GM18870 (cell line): ENCODE data around the gene PTGES2.

Experiments
- ATAC-seq: cut with Tn5 transposase; IDR thresholded peaks from one replicate; pipeline ENCODE4 v1.9.1; 2021; ENCODE audit warnings: moderate library complexity; ENCODE audit not compliant: unreplicated experiment

The PTGES2 gene

DNA sequence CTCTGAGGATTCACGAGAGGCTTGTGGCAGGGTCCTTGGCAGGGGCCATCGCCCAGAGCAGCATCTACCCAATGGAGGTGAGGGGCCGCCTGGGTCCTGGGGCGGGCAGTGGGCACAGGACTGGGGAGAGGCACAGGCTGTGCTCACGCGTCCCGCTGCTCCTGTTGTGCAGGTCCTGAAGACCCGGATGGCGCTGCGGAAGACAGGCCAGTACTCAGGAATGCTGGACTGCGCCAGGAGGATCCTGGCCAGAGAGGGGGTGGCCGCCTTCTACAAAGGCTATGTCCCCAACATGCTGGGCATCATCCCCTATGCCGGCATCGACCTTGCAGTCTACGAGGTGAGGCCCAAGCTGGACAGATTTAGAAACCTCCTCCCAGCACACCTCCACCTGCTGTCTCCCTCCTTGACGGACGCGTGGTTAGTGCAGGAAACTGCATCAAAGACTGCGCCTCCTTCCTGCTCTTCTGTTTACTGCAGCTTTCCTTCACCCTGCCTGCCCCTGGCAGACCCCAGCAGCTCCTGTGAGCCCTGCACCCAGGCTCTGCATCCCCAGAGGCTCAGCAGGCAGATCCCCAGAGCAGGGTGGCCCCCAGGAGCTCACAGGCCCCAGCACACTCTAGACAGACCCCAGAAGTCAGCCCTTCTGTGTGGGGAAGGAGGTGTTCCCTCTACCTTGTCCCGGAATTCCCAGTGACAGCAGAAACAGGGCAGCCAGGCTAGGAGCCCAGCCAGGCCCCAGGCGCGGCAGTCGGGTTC, 21.2 kb downstream of the PTGES2 start:
- no peak for ATAC-seq

DNA sequence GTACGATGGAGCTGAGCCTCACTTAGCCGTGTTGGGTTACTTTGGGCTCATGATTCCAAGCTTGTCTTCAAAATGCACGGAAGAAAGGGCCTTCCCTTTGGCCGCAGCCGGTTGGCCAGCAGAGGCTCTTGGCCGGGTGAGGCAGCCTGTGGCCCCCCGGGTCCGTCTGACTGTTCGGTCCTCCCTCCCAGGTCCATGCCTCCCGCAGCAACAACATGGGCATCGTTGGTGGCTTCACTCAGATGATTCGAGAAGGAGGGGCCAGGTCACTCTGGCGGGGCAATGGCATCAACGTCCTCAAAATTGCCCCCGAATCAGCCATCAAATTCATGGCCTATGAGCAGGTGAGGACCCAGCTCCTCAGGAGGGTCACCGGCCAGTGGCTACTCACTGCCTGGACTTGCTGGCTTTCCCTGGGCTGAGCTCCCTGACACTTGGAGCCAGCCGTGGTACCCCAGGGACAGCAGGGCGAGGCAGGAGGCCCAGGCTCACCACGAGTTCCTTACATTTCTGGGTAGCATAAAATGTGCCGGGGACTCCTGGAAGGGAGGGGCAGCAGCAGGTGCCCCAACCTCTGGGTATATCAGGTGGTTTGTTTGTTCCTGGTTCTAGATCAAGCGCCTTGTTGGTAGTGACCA, 21.9 kb downstream of the PTGES2 start:
- no peak for ATAC-seq

- ATAC-seq, result no peak
Measured at GRCh38 chr9:128104171-128104618, 23.3 kb downstream of the PTGES2 start.

- ATAC-seq, result no peak
Measured at GRCh38 chr9:128103589-128103962, 24.0 kb downstream of the PTGES2 start.

GRCh38 chr9:128102861-128103588, 24.5 kb downstream of the PTGES2 start:
- ATAC-seq, result no peak

- ATAC-seq, result no peak
Measured at GRCh38 chr9:128102196-128102595, 25.3 kb downstream of the PTGES2 start.

DNA sequence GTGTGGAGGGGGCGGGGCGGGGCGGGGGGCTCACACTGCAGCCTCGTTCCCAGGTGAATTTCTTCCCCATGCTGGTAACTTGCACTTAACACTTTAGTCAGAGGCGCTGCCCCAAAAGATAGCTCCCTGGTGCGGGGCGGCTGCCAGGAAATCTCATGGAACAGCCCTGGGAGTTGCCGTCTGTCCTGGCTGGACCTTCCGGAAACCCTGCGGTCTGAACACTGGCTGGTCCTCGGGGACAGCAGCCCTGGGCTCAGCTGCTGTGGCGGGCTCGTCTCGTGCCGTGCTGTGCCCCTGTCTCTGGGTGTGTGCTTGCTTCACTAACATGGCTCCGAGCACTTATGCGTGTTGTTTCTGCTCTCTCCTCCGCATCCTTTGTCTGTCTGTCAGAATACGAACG, 25.8 kb downstream of the PTGES2 start:
- ATAC-seq, result no peak

DNA sequence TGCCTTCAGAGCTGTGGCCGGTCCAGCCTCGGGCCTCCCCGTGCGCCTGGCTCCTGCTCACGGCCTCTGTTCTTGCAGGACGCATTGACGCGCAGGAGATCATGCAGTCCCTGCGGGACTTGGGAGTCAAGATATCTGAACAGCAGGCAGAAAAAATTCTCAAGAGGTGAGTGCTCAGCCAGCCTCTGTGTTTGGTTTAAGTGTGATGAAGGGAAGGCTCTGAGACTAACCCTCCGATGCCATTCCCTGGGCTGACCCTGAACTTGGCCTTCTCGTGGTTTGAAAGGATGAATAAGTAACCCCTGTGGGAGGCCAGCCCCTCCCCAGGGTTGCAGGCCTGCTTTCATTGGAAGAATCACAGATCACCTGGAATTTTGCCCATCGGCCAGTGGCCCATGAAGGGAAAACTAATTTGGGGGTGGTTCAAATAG, 26.3 kb downstream of the PTGES2 start:
- ATAC-seq, result no peak

- no peak for ATAC-seq
Measured at GRCh38 chr9:128100581-128100980, 26.9 kb downstream of the PTGES2 start.

DNA sequence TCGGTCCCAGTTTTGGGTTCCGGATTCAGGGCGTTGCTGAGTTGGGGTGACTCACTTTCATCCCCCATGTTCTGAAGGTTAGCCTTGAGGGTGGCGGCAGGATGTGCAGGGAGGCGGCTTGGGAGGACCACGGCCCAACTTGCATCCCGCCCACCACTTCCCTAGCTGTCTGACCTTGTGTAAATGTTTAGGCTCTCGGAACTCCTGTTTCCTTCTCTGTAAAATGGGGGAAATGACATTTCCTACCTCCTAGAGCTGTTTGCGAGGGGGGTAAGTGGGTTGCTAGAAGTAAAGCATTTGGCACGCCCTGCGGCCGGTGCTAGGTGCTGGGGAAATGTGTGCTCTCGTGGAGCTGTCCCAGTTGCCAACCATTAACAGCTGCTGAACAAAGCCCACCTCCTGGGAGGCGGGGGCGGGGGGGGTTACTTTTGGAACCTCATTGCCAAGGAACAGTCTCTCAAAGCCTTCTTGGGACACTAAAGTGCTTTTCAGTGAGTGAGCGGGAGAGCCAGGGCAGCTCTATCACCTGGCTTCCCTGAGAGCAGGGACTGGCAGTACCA, 27.5 kb downstream of the PTGES2 start:
- ATAC-seq, result no peak

GRCh38 chr9:128099231-128099931, 28.1 kb downstream of the PTGES2 start:
- no peak for ATAC-seq

DNA sequence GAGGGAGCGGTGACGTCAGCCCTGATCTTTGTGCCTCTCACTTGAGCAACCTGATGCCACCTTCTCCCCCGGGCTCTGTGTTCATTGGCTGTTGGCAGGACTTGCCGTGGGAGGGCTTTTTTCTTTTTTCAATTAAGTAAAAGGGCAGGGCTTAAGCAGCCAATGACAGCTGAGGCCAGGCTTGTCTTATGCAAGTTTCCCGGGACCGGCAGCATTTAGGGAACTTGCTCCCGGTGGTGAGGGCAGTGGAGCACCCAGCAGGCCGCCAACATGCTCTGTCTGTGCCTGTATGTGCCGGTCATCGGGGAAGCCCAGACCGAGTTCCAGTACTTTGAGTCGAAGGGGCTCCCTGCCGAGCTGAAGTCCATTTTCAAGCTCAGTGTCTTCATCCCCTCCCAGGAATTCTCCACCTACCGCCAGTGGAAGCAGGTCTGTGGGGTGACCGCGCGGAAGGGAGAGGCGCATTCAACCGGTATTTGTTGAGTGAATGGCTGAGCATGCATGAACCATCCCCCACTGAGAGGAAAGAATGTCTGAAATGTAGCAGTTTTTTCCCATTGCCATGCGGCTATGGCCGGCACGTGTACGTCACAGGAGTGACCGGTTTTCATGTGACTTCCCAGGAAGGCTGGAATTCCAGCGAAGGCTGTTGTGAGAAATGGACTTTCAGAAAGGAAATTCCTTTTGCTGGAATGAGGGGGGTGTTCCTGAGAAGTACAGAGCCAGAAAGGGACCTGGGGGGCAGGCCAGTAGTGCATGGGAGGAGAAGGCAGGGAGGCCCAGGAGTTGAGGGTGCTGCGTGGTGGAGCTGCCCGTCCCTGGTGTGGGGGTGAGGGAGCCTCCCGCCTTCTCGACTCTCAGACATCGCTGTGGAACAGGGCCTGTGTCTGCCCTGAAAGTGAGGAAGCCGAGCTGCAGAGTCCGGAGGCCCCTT, 29.0 kb downstream of the PTGES2 start:
- no peak for ATAC-seq

GRCh38 chr9:128097543-128098296, 29.8 kb downstream of the PTGES2 start:
- no peak for ATAC-seq

- no peak for ATAC-seq
Measured at GRCh38 chr9:128096616-128097536, 30.7 kb downstream of the PTGES2 start.

DNA sequence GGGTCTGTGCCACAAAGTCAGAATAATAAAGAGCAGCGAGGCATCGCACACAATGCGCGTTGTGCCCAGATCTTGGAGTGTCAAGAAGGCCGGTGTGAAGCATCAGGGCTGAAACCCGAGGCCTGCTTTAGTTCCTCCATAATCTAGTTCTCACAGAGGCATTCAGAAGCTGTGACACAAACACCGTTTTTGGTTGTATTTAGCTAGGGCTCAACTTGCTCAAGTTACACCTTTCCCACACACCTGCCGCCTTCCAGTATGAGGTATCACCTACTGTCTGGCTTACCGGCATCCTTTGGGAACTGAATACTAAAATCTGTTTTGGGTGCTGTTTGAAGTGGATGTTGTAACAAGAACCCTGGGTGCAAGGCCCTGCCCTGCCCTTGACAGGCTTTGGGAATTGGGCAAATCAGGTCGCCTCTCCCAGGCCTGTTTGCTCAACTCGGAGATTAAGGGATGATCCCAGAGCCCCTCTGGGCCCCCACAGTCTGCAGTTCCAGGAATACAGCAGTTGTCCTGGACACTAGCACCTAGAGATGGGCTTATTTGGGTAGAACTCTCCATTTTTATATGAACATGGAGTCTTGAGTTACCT, 32.5 kb downstream of the PTGES2 start:
- ATAC-seq, result no peak

DNA sequence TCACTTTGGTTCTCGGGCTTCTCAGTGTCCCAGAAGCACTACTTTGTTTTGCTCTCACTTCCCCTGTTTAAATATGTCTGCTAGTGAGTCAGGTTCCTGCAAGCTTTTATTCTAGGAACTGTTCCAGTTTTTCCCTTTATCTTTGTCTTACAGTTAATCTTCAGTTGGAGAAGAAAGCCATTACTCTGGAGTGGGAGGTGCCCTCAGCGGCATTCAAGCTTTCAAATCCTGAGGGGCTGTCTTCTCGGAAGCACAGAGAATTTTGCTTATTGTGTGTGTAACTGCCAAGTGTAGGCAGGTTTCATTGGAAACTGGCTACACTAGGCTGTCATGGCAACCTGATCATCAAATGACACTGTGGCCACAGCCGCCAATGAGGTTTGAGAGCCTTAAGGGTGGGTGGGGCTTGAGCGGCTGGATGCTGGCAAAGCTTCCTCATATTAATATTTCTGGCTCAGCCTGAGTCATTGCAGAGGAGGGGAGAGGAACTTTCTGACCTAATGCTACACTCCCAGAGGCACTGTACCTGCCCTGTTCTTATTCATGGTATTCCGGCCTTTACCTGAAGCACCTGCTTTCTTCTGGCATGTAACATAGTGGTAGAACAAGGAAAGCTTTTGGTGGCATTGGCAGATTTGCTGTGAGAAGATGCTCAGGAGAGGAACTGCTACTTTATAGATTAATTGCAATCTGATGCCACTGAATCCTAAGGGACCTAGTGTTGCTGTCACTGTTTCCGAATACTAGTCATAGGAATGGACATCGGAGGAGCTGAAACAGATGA, 33.2 kb downstream of the PTGES2 start:
- peak; percentile 79 for ATAC-seq

- no peak for ATAC-seq
Measured at GRCh38 chr9:128093011-128093410, 34.5 kb downstream of the PTGES2 start.
